Adrenal gland (tissue), 12 donors: ENCODE data around the gene ISG20. TPM values are rescaled to one million over a fixed set of nuclear protein-coding genes. Genes with fewer than 3 reads are reported as not detected.

ENCODE experiments used
- DNase-seq, 7 donors: peaks; one replicate each; pipeline ENCODE4 v3.0.0-alpha.2; 2019 to 2020
- H3K27ac ChIP-seq, 5 donors: fragments of 200-600 bp; sonication (generic) in 4 of 5; 1 replicate in 3 of 5; 2 replicates in 2 of 5; pipeline versions ENCODE4 v1.5.1 to v1.8.0; 2016 to 2020; ENCODE audit warnings: mild to moderate bottlenecking in 1 of 5
- H3K27me3 ChIP-seq: fragments of 200-600 bp; 2 replicates; pipeline ENCODE4 v1.8.0; 2021
- H3K36me3 ChIP-seq, 2 donors: fragments of 200-600 bp; replicated peaks in 1 of 2; 1 replicate in 1 of 2; 2 replicates in 1 of 2; pipeline versions ENCODE4 v1.5.1 to v1.8.0; 2018 to 2022
- H3K4me1 ChIP-seq, 2 donors: fragments of 200-600 bp; replicated peaks in 1 of 2; 1 replicate in 1 of 2; 2 replicates in 1 of 2; pipeline versions ENCODE4 v1.5.1 to v1.8.0; 2018 to 2021
- H3K4me3 ChIP-seq, 4 donors: fragments of 200-600 bp; sonication (generic) in 3 of 4; one replicate each; pipeline ENCODE4 v1.5.1; 2016 to 2018
- H3K9me3 ChIP-seq, 3 donors: fragments of 200-600 bp; sonication (generic) in 1 of 3; replicated peaks in 1 of 3; 1 replicate in 2 of 3; 2 replicates in 1 of 3; pipeline versions ENCODE4 v1.5.1 to v1.8.0; 2016 to 2021
- CTCF ChIP-seq, 6 experiments: fragments of 450-650 bp in 4 of 6; fragments of 200-600 bp in 2 of 6; sonication (generic) in 1 of 6; IDR thresholded peaks; 1 replicate in 5 of 6; 2 replicates in 1 of 6; pipeline versions ENCODE4 v1.5.1 to v1.8.0; 2016 to 2021; ENCODE audit warnings: antibody characterized with exemption in 6 of 6, mild to moderate bottlenecking in 2 of 6, moderate library complexity in 1 of 6
- POLR2A ChIP-seq, 2 donors: fragments of 450-650 bp; IDR thresholded peaks; one replicate each; pipeline ENCODE4 v1.6.1; 2017; ENCODE audit warnings: antibody characterized with exemption in 2 of 2, mild to moderate bottlenecking in 2 of 2, moderate library complexity in 1 of 2
- WGBS, 4 donors: extraction: QIAGEN DNeasy Blood & Tissue Kit in 2 of 4; methylation state at CpG; one replicate each; pipeline versions ENCODE4 v1.1.5 to v1.1.7; 2013 to 2017; 5-methylcytosine and 5-hydroxymethylcytosine counted together
- intact Hi-C, 2 donors: fragments of 100-400 bp; cut with DNase I; formaldehyde crosslinking; loops; one replicate each; pipeline versions ENCODE4 v1.14.1 to v1.15.0; 2022 to 2023
- polyA plus RNA-seq, 3 donors: library from polyadenylated mRNA; stranded (reverse); fragments of 200-250 nt in 2 of 3; fragments of 350-450 nt in 1 of 3; fragmentation: Illumina TruSeq in 1 of 3; extraction: RNeasy Lipid Tissue Mini Kit (QIAGEN cat#74804) in 1 of 3; gene quantifications; one replicate each; pipeline ENCODE4 v1.2.3, GENCODE V29; 2013 to 2014
- total RNA-seq, 9 donors: library from RNA; depleted of rRNA in 4 of 9; stranded (reverse); fragments of >200 nt in 4 of 9; fragments of 120-200 nt in 1 of 9; fragmentation: NEBNext Ultra II Directional in 1 of 9; extraction: Animal tissue kit (Norgen Biotek cat#: 25700) in 1 of 9; gene quantifications; one replicate each; pipeline versions ENCODE4 v1.1.0 to v1.2.4, GENCODE V29; 2013 to 2023
- donor health status: healthy with polysubstance abuse.
- donor health status: Bipolar disorder and iron deficiency.
- donor health status: DM: yes; HTN: yes; CAD: no.
- donor health status: DM: no; HTN: no; CAD: no.
- donor health status: DM: no; HTN: no; CAD: no.
- donor health status: DM: yes; HTN: yes; CAD: no.

ISG20 gene
- total and polyA plus RNA-seq, 12 donors = 1.6 to 13.6 (median 8.0) TPM

DNA sequence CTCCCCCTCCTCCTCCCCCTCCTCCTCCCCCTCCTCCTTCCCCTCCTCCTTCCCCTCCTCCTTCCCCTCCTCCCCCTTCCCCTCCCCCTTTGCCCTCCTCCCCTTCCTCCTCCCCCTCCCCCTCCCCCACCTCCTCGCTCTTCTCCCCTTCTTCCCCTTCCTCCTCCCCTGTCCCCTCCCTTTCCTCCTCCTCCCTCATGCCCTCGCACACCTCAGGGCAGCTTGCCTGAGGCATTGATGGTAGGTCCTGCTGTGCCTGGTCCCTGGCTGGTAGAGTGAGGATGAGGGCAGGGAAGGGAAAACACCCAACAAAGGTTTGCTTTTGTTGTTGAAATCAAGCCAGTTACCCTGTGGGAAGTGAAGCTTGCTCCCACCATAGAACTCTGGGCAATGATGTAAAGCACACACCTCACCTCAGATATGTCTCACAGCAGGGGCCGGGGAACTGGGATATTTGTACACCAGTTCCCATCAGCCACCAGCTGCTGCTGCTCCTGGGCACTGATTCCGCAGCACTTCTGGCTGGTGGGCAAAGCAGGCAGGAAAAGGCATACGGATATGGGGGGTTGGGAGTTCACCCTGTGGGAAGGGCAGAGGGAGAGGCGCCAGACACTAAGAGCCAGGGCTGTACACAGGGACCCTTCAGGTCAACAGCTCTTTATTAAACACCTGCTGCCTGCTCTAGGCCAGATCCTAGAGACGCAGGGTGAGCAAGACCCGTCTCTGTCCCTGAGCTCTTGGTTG lies 13.8 kb downstream of the ISG20 start:
- TF ChIP-seq CTCF (IDR thresholded peaks at IDR 0.05) (no peak), POLR2A (IDR thresholded peaks at IDR 0.05) (no peak)
- Histone ChIP-seq H3K4me1 (peaks cover 0 to 5% of the 10 kb centered on the region in 2 donors), H3K27me3 (no peaks in the 10 kb centered on the region), H3K4me3 (no peak overlapping the region), H3K36me3 (no peaks in the 10 kb centered on the region), H3K9me3 (no peaks in the 10 kb centered on the region), H3K27ac (no peak overlapping the region)
- 70 to 86% (median 82%) methylated on average over 5 to 7 of the region's 8 CpGs for WGBS, 4 donors
- intact Hi-C loops = loop anchor here in 1 of 2 donors (10.0 kb wide), 1 partner anchor 362 kb away; no protein-coding TSS in a partner anchor
- DNase-seq = peak in 1 of 7 donors; percentile 14

DNA sequence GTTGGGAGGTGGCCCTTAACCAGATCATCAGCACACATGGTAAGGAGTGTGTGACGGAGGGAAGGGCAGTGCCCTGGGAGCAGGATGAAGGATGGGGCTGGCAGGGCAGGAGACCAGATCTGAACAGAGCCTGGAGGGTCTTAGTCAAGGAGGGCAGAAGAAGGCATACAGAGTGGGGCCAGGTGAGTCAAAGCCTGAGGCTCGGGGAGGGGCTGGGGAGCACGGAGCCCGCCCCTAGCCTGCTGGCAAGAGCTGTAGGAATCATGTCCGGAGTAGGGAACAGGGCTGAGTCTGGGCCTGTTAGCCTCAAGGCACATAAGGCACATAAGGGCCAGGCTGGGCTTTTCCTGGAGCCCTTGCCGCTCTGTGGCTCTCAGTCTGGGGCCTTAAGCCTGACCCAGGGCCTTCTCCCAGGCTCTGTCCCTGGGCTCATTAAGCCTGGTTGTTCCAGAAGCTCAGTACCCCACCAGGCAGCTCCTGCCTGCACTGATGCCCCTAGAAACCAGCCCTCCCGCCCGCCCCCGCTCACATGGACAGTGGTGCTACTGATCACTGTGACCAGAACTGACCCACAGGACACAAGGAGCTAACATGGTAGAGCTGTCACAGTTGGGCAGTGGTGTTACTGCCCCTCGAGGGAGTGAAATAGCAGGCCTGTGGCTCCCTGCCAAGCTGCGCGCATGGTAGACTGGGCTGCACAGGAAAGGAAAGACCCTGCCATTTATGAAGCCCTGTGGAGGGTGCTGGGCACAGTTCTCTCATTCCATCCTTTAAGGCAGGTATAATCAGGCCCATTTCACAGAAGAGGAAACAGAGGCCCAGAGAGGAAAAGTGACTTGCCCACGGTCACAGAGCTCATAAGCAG lies 14.6 kb downstream of the ISG20 start:
- Histone ChIP-seq H3K27me3 (no peaks in the 10 kb centered on the region), H3K4me3 (no peak overlapping the region), H3K36me3 (no peaks in the 10 kb centered on the region), H3K9me3 (no peaks in the 10 kb centered on the region), H3K4me1 (peaks cover 0 to 5% of the 10 kb centered on the region in 2 donors), H3K27ac (no peak overlapping the region)
- intact Hi-C loops = loop anchor here in 1 of 2 donors (2.0 to 10.0 kb wide), 2 partner anchors 181 to 361 kb away; no protein-coding TSS in a partner anchor
- no peak for TF ChIP-seq POLR2A (IDR thresholded peaks at IDR 0.05)
- no peak for TF ChIP-seq CTCF (IDR thresholded peaks at IDR 0.05)
- no peak for DNase-seq
- 91 to 95% (median 91%) methylated on average over 6 to 13 of the region's 13 CpGs for WGBS, 4 donors

DNA sequence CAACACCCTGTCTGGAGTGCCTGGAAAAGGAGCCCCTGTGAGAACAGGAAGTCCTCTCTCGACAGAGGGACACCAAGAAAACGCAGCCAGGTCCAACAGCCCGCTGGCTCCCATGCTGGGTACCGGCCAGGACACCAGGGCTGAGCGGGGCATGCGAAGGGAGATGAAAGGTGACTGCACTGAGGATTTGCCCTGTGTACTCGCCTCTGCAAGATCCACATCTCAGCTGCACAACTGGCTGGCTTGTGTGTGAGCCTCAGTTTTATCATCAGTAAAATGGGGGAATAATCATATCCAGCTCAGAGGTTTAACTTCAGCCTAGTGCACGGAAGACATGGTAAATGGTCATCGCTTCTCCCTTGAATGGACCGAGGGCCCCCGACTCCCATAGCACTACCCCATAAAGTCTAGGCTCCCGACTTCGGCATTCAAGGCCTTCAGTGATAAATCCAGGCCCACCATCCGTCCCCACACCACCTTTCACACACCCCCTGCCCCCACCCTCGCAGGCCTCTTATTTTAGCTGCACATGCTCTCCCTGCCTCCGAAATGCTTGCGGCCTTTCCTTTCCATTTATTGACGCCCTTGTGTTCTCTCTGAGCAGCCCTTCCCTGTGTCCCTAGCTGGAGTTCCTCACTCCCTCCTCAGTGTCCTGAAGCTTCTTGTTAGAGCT lies 15.8 kb downstream of the ISG20 start:
- H3K27ac ChIP-seq = no peak overlapping the region
- H3K27me3 ChIP-seq = no peaks in the 10 kb centered on the region
- WGBS, 4 donors = 88 to 92% (median 91%) methylated on average over 18 of the region's 18 CpGs
- intact Hi-C loops = loop anchor here (2.0 to 10.0 kb wide), 3 partner anchors 180 to 360 kb away; no protein-coding TSS in a partner anchor
- H3K4me3 ChIP-seq = no peak overlapping the region
- peak in 1 of 7 donors; percentile 15 for DNase-seq
- H3K9me3 ChIP-seq = no peaks in the 10 kb centered on the region
- H3K4me1 ChIP-seq = no peaks in the 10 kb centered on the region
- H3K36me3 ChIP-seq = no peaks in the 10 kb centered on the region
- TF ChIP-seq POLR2A (IDR thresholded peaks at IDR 0.05) (no peak), CTCF (IDR thresholded peaks at IDR 0.05) (no peak)
